Osteocyte (in vitro differentiated cells): ENCODE results near the gene STXBP2. TPM values are rescaled to one million over a fixed set of nuclear protein-coding genes. Genes with fewer than 3 reads are reported as not detected.

Experiments used
- DNase-seq: peaks from one replicate; pipeline ENCODE4 v3.0.0; 2021; ENCODE audit warnings: mixed read lengths; ENCODE audit not compliant: unreplicated experiment; ENCODE audit errors: extremely low spot score
- H3K27ac Mint-ChIP-seq: one replicate; pipeline ENCODE4 v1.8.0; 2021; ENCODE audit warnings: mild to moderate bottlenecking, mixed read lengths; ENCODE audit not compliant: unreplicated experiment
- H3K27me3 Mint-ChIP-seq: one replicate; pipeline ENCODE4 v1.8.0; 2021; ENCODE audit warnings: mixed read lengths; ENCODE audit not compliant: unreplicated experiment
- H3K36me3 Mint-ChIP-seq: one replicate; pipeline ENCODE4 v1.8.0; 2021; ENCODE audit warnings: mixed read lengths; ENCODE audit not compliant: unreplicated experiment
- H3K4me1 Mint-ChIP-seq: one replicate; pipeline ENCODE4 v1.8.0; 2021; ENCODE audit warnings: mixed read lengths; ENCODE audit not compliant: unreplicated experiment
- H3K4me3 Mint-ChIP-seq: one replicate; pipeline ENCODE4 v1.8.0; 2021; ENCODE audit warnings: mild to moderate bottlenecking, moderate library complexity, mixed read lengths; ENCODE audit not compliant: unreplicated experiment
- H3K9me3 Mint-ChIP-seq: one replicate; pipeline ENCODE4 v1.8.0; 2021; ENCODE audit warnings: mixed read lengths; ENCODE audit not compliant: unreplicated experiment
- total RNA-seq: library from RNA; stranded (reverse); gene quantifications from 2 replicates; pipeline ENCODE4 v1.2.1, GENCODE V29; 2021
- TF ChIP-seq, protein P1 (sequence below): fragments of 200-600 bp; sonication (generic); IDR thresholded peaks from 2 replicates; pipeline ENCODE4 v1.5.0; 2021; ENCODE audit warnings: antibody characterized with exemption, mild to moderate bottlenecking, moderate library complexity

The STXBP2 gene
- total RNA-seq, 1 donor from 2014 or later = 13.6 TPM

DNA sequence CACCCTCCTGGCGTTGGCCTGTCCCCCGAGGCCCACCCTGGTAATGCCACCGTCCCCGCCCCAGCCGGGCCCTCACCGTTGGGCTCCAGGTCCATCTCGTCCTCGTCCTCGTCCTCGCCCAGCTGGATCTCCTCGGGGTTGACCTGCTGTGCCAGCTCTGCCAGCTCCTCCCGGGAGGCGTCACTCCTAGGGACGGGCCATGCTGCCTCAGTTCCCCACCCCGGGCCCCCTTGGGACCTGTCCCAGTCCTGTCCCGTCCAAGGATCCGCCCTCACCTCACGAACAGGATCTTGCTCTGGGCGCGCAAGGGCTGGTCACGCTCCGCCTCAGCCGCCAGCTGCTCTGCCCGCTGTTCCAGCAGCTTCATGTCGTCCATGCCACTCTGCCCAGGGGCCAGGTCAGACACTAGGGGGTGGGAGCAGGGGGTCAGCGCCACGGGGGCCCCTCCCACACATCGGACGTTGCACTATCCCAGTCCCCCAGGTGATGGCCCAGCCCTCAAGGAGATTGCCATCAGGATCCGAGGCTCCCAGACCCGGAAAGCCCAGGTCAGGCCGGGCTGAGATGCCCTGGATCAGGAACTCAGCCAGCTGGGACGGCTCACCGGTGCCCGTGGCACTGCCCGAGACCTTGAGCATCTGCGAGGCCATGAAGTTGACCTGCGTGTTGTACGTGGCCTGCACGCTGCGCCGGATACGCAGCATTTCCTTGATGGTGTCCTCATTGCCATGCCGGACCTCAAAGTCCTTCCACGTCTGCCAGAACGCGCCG, 17.1 kb upstream of the STXBP2 start:
- Mint-ChIP-seq H3K4me3 (no peak overlapping the region), H3K36me3 (peaks cover 26% of the 10 kb centered on the region), H3K9me3 (no peaks in the 10 kb centered on the region), H3K27me3 (no peaks in the 10 kb centered on the region), H3K4me1 (no peaks in the 10 kb centered on the region), H3K27ac (no peak overlapping the region)
- no peak for DNase-seq
- TF ChIP-seq, protein P1, sequence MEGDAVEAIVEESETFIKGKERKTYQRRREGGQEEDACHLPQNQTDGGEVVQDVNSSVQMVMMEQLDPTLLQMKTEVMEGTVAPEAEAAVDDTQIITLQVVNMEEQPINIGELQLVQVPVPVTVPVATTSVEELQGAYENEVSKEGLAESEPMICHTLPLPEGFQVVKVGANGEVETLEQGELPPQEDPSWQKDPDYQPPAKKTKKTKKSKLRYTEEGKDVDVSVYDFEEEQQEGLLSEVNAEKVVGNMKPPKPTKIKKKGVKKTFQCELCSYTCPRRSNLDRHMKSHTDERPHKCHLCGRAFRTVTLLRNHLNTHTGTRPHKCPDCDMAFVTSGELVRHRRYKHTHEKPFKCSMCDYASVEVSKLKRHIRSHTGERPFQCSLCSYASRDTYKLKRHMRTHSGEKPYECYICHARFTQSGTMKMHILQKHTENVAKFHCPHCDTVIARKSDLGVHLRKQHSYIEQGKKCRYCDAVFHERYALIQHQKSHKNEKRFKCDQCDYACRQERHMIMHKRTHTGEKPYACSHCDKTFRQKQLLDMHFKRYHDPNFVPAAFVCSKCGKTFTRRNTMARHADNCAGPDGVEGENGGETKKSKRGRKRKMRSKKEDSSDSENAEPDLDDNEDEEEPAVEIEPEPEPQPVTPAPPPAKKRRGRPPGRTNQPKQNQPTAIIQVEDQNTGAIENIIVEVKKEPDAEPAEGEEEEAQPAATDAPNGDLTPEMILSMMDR = no peak

DNA sequence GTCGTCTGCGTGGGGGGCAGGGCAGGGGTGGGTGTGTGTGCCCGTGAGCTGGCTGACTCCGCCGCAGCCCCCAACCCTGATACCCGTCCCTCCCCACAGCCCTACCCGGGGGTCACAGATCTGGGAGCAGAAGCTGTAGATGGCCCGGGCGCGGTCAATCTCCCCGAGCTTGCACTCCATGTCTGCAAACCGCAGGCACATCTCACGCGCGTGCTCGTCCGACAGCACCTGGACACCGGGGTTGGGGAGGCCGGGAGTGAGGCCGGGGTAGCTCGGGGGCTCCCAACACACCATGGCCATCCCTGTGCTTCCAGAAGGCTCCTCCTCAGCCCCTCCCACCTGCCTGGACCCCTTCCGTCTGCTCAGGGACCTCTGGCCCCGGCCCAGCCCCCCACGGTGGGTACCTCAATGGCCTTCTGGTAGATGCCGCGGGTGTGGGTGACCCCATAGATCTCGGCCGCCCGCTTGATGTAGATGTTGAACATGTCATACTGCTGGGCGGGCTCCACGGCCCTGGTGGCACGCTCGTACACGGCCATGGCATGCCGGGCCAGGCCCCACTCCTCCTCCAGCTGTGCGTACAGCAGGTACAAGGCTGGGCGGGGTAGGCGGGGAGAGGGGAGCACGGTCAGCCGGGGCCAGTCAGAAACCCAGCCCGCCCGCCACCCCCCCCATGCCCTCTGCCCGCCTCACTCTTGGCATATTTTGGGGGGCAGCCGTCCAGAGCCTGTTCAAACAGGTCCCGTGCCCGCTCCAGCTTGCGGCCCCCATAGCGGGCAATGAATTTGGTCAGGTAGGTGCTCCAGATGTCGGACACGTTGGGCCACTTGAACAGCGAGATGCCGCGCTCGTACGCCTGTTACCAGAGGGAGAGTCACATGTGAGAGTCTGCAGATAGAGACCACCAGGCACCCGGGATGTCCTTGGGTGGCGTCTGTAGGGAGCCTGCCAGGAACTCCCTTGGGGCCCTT, 16.2 kb upstream of the STXBP2 start:
- H3K27me3 Mint-ChIP-seq = no peaks in the 10 kb centered on the region
- H3K9me3 Mint-ChIP-seq = no peaks in the 10 kb centered on the region
- H3K27ac Mint-ChIP-seq = no peak overlapping the region
- H3K36me3 Mint-ChIP-seq = peaks cover 26% of the 10 kb centered on the region
- H3K4me1 Mint-ChIP-seq = no peaks in the 10 kb centered on the region
- no peak for DNase-seq
- TF ChIP-seq, protein P1 = no peak
- H3K4me3 Mint-ChIP-seq = no peak overlapping the region

DNA sequence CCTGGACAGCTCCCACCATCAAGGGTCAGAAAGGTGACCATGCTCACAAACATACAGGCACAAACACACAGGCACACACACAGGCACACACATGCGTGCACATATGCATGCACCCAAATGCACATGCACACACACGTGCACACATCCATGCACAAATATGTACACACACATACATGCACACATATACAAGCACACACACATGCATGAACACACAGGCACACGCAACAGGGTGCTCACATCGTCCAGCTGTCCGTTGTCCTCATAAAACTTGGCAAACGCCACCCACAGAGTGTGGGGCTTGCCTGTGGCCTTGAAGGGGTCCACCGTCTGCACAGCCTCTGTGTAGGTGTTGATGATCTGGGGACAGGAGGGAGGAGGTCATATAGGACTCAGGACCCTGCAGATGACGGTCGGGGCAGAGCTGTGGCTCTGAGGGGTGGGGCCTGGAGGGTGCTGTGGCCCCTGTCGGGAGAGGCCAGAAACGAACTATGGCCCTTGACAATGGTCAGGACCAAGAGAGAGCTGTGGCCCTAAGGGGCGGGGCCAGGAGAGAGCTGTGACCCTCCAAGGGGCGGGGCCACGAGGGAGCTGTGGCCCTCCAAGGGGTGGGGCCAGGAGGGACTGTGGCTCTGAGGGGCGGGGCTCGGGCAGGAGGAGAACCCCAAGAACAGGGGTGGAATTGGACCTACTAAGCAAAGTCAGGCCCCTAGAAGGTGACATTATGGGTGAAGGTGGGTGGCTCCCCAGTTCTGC, 13.8 kb upstream of the STXBP2 start:
- Mint-ChIP-seq H3K27me3 (no peaks in the 10 kb centered on the region), H3K27ac (no peak overlapping the region), H3K4me3 (no peak overlapping the region), H3K4me1 (peaks cover 4% of the 10 kb centered on the region), H3K9me3 (no peaks in the 10 kb centered on the region), H3K36me3 (peaks cover 23% of the 10 kb centered on the region)
- DNase-seq = no peak
- TF ChIP-seq, protein P1 = no peak

DNA sequence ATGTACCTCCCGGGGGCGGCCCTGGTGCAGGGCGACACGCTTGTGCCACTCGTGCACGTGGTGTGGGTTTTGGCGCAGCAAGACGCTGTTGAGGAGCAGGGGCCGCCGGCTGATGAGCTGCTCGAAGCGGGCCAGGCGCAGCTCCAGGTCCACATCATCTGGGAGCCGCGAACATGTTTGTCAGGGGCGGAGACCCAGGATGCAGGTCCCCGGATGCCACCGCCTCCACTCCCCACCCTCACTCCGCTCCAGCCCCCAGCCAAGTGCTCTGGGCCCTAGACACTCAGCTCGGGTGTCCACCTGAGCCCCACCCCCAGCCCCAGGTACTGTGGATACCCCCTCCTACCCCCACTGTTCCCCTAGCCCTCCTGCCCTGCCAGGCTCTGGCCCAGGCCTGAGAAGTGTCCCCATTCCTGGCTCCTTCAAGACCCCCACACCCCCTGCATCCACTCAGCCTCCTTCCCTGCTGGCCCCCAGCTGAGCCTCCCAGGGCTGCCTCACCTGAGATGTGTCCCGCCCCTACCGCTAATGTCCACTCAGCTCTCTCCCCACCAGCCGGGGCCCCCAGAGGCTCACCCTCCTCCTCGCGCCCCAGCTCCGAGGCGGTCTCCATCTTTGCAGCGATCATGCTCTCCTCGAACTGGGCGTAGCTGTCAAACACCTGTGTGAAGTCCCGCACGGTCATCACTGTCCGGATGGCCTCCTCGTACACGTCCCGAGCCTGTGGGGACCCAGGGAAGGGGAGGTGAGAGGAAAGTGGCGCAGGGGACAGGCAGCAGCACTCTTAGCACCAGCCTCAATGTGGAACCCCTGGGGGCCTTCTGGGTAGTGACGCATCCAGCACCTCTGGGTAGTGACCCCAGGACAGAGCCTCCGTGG, 12.9 kb upstream of the STXBP2 start:
- Mint-ChIP-seq H3K4me3 (no peak overlapping the region), H3K36me3 (peaks cover 15% of the 10 kb centered on the region), H3K4me1 (peaks cover 11% of the 10 kb centered on the region), H3K27me3 (no peaks in the 10 kb centered on the region), H3K27ac (no peak overlapping the region), H3K9me3 (no peaks in the 10 kb centered on the region)
- DNase-seq = no peak
- TF ChIP-seq, protein P1 = no peak
